HCT116 (cell line): ENCODE results near the gene C2CD3. TPM values are rescaled to one million over a fixed set of nuclear protein-coding genes. Genes with fewer than 3 reads are reported as not detected.

Experiments used
- ATAC-seq: fragments of 200-7000 bp; cut with Tn5 transposase; 2 replicates; pipeline ENCODE4 v1.9.1; 2020; ENCODE audit warnings: mild to moderate bottlenecking, moderate library complexity
- BruUV-seq: library from RNA; stranded (reverse); fragments of 400-500 nt; replicated peaks from 2 replicates; lab custom pipeline; 2021; lab: Mats Ljungman, UMichigan
- CTCF ChIA-PET: fragments of 300-600 bp; sonication (Branson Sonifier 250); formaldehyde crosslinking; loops from one replicate; lab custom pipeline; 2021; ENCODE audit warnings: antibody characterized with exemption; lab: Charles Lee
- POLR2A ChIA-PET: fragments of 300-600, 350-600 bp; sonication (Branson Sonifier 250); formaldehyde crosslinking; loops from one replicate; lab custom pipeline; 2021; ENCODE audit warnings: antibody characterized with exemption; lab: Charles Lee
- RAD21 ChIA-PET, 2 experiments: fragments of 300-600 bp; sonication (Branson Sonifier 250); formaldehyde crosslinking; loops; one replicate each; lab custom pipeline; 2023; ENCODE audit warnings: low total read pairs in 2 of 2; ENCODE audit not compliant: uncharacterized antibody in 2 of 2, unreplicated experiment in 2 of 2, low non-redundant PET in 1 of 2; lab: Charles Lee
- DNase-seq: peaks from one replicate; pipeline ENCODE4 v3.0.0-alpha.2; 2010; ENCODE audit warnings: low read depth, low spot score
- H2AFZ ChIP-seq: fragments of 200-600 bp; shearing (Covaris generic), sonication (generic); 2 replicates; pipeline ENCODE4 v1.6.1; 2017; ENCODE audit warnings: low read depth, mixed run types, mixed read lengths, antibody characterized with exemption, low read length; ENCODE audit not compliant: poor library complexity, severe bottlenecking
- H3K27ac ChIP-seq: 2 replicates; pipeline ENCODE4 v1.5.1; 2012; ENCODE audit warnings: low read depth, low read length
- H3K27me3 ChIP-seq: fragments of 200-600 bp; sonication (generic); 2 replicates; pipeline ENCODE4 v1.6.1; 2016; ENCODE audit warnings: mixed run types, low read length, mixed read lengths; ENCODE audit not compliant: insufficient read depth
- H3K36me3 ChIP-seq, 2 experiments: fragments of 200-500 bp in 1 of 2; fragments of 200-600 bp in 1 of 2; sonication (Bioruptor generic) in 1 of 2; sonication (generic) in 1 of 2; 2 replicates each; pipeline versions ENCODE4 v1.5.1 to v1.6.1; 2014 to 2016; ENCODE audit warnings: low read length in 2 of 2, inconsistent platforms in 1 of 2, mixed read lengths in 1 of 2, mixed run types in 1 of 2; ENCODE audit not compliant: insufficient read depth in 2 of 2, control insufficient read depth in 1 of 2
- H3K4me1 ChIP-seq, 2 experiments: fragments of 200-600 bp in 1 of 2; sonication (generic) in 1 of 2; 2 replicates each; pipeline versions ENCODE4 v1.5.1 to v1.6.1; 2012 to 2017; ENCODE audit warnings: low read length in 2 of 2, inconsistent platforms in 1 of 2, mild to moderate bottlenecking in 1 of 2, mixed read lengths in 1 of 2, mixed run types in 1 of 2, moderate library complexity in 1 of 2; ENCODE audit not compliant: insufficient read depth in 2 of 2, control insufficient read depth in 1 of 2
- H3K4me2 ChIP-seq: fragments of 200-600 bp; sonication (generic); 2 replicates; pipeline ENCODE4 v1.6.1; 2017; ENCODE audit warnings: mixed run types, low read length, mixed read lengths
- H3K4me3 ChIP-seq, 2 experiments: fragments of 200-600 bp in 1 of 2; sonication (generic) in 1 of 2; replicated peaks in 1 of 2; 2 replicates each; pipeline ENCODE4 v1.5.1; 2011 to 2016; ENCODE audit warnings: low read length in 2 of 2, control low read depth in 1 of 2, low read depth in 1 of 2, mild to moderate bottlenecking in 1 of 2, mixed read lengths in 1 of 2, mixed run types in 1 of 2
- H3K79me2 ChIP-seq: fragments of 200-600 bp; sonication (generic); 2 replicates; pipeline ENCODE4 v1.6.1; 2017; ENCODE audit warnings: mild to moderate bottlenecking, mixed run types, low read length, moderate library complexity, mixed read lengths; ENCODE audit not compliant: insufficient read depth
- H3K9ac ChIP-seq: fragments of 200-600 bp; sonication (generic); 2 replicates; pipeline ENCODE4 v1.6.1; 2016; ENCODE audit warnings: low read length, mixed read lengths
- H3K9me2 ChIP-seq: fragments of 200-600 bp; sonication (generic), shearing (Covaris generic); 2 replicates; pipeline ENCODE4 v1.6.1; 2017; ENCODE audit warnings: mixed run types, mild to moderate bottlenecking, moderate library complexity; ENCODE audit not compliant: insufficient read depth
- H3K9me3 ChIP-seq, 2 experiments: fragments of 200-500 bp in 1 of 2; fragments of 200-600 bp in 1 of 2; sonication (Bioruptor generic) in 1 of 2; sonication (generic) in 1 of 2; 2 replicates each; pipeline ENCODE4 v1.6.1; 2014 to 2017; ENCODE audit warnings: low read length in 2 of 2, mixed read lengths in 2 of 2, inconsistent platforms in 1 of 2, low read depth in 1 of 2, mild to moderate bottlenecking in 1 of 2, mixed run types in 1 of 2, moderate library complexity in 1 of 2; ENCODE audit not compliant: control insufficient read depth in 1 of 2, insufficient read depth in 1 of 2
- H4K20me1 ChIP-seq: fragments of 200-600 bp; sonication (generic), shearing (Covaris generic); 2 replicates; pipeline ENCODE4 v1.6.1; 2017; ENCODE audit warnings: mixed run types, mild to moderate bottlenecking, moderate library complexity; ENCODE audit not compliant: insufficient read depth
- CEBPB ChIP-seq: IDR thresholded peaks from 2 replicates; pipeline ENCODE4 v1.6.1; 2012; ENCODE audit warnings: low read depth
- EGR1 ChIP-seq: IDR thresholded peaks from 2 replicates; pipeline ENCODE4 v1.6.1; 2012; ENCODE audit warnings: low read depth
- ELF1 ChIP-seq: IDR thresholded peaks from 2 replicates; pipeline ENCODE4 v1.6.1; 2012; ENCODE audit warnings: low read depth, borderline replicate concordance
- POLR2AphosphoS5 ChIP-seq: IDR thresholded peaks from 2 replicates; pipeline ENCODE4 v1.6.1; 2011; ENCODE audit warnings: mild to moderate bottlenecking, low read depth, low read length, moderate library complexity
- RAD21 ChIP-seq: IDR thresholded peaks from 2 replicates; pipeline ENCODE4 v1.6.1; 2012; ENCODE audit warnings: low read depth, mild to moderate bottlenecking
- REST ChIP-seq: IDR thresholded peaks from 2 replicates; pipeline ENCODE4 v1.6.1; 2012; ENCODE audit warnings: low read depth
- SRF ChIP-seq: IDR thresholded peaks from 2 replicates; pipeline ENCODE4 v1.6.1; 2012; ENCODE audit warnings: low read depth
- TCF7L2 ChIP-seq: IDR thresholded peaks from 2 replicates; pipeline ENCODE4 v1.7.0; 2011; ENCODE audit warnings: borderline replicate concordance, inconsistent platforms; ENCODE audit not compliant: insufficient read depth, insufficient read length; ENCODE audit errors: extremely low read depth
- ZFX ChIP-seq: fragments of 450-650 bp; IDR thresholded peaks from 2 replicates; pipeline ENCODE4 v1.6.1; 2017
- ZNF274 ChIP-seq: fragments of 200-500 bp; sonication (Bioruptor generic); IDR thresholded peaks from 2 replicates; pipeline ENCODE4 v1.6.1; 2014; ENCODE audit warnings: mild to moderate bottlenecking, low read depth, low read length, inconsistent platforms
- intact Hi-C: fragments of 100-400 bp; cut with micrococcal nuclease; formaldehyde crosslinking; loops from 2 replicates; pipeline ENCODE4 v1.10.0; 2022
- total RNA-seq: library from RNA; stranded (reverse); gene quantifications from one replicate; pipeline ENCODE4 v1.2.1, GENCODE V29; 2021; ENCODE audit not compliant: unreplicated experiment

Gene C2CD3
- total RNA-seq, 1 experiment from 2014 or later, result 30.6 TPM

- no peaks in the 10 kb centered on the region for H4K20me1 ChIP-seq
- ChIA-PET CTCF (interaction anchor here (1.4 kb wide), 1 partner anchor 275 kb away, joined by 3 read pairs; no protein-coding TSS in a partner anchor), RAD21 (no interaction called here), POLR2A (interaction anchor here (0.6 to 1.5 kb wide), 2 partner anchors 11 to 16 kb away, joined by 3 to 4 read pairs; no protein-coding TSS in a partner anchor)
- no peaks in the 10 kb centered on the region for H3K9me2 ChIP-seq
- no peak overlapping the region for H3K27ac ChIP-seq
- intact Hi-C loops, result loop anchor here (5.0 kb wide), 1 partner anchor 192 kb away; the partner anchor contains the start of genes C2CD3 and PPME1
- no peak for DNase-seq
- H3K27me3 ChIP-seq, result no peaks in the 10 kb centered on the region
- no peaks in the 10 kb centered on the region for H3K9me3 ChIP-seq
- H3K36me3 ChIP-seq, result peaks cover 0 to 2% of the 10 kb centered on the region in 2 experiments; a peak in 1 of 4 replicates
- H3K4me3 ChIP-seq, result no peak overlapping the region
- H2AFZ ChIP-seq, result no peak overlapping the region
- H3K4me1 ChIP-seq, result peaks cover 16 to 37% of the 10 kb centered on the region in 2 experiments
- no peak for TF ChIP-seq ELF1
- no peak for TF ChIP-seq POLR2AphosphoS5
- TF ChIP-seq EGR1, result no peak
- TF ChIP-seq SRF, result no peak
- no peak for TF ChIP-seq REST
- no peak for TF ChIP-seq ZFX
- no peak for TF ChIP-seq CEBPB
- TF ChIP-seq RAD21, result no peak
- TF ChIP-seq ZNF274, result no peak
- no peak for TF ChIP-seq TCF7L2
- 0 out of 2 replicates have a peak, but pooled peaks cover 3% of the 10 kb centered on the region for H3K79me2 ChIP-seq
- no TSS peak for BruUV-seq
- no peak overlapping the region for H3K9ac ChIP-seq
- ATAC-seq, result no peak
- H3K4me2 ChIP-seq, result peak overlapping the region; percentile 19; the same call in 1 of the 2 replicates
These were observed 190.5 kb downstream of the C2CD3 start for GRCh38 chr11:73980001-73980961.
